AG09319 (cell line): Measurements from ENCODE around the gene KRTAP10-10.

Experiments used
- DNase-seq: peaks from one replicate; pipeline ENCODE4 v3.0.0-alpha.2; 2010; ENCODE audit warnings: low read depth; ENCODE audit errors: extremely low read depth
- TF ChIP-seq, protein P1 (sequence below): IDR thresholded peaks from 2 replicates; pipeline ENCODE4 v1.5.1; 2011; ENCODE audit warnings: low read depth, mild to moderate bottlenecking, inconsistent platforms, low read length, moderate library complexity

The KRTAP10-10 gene

DNA sequence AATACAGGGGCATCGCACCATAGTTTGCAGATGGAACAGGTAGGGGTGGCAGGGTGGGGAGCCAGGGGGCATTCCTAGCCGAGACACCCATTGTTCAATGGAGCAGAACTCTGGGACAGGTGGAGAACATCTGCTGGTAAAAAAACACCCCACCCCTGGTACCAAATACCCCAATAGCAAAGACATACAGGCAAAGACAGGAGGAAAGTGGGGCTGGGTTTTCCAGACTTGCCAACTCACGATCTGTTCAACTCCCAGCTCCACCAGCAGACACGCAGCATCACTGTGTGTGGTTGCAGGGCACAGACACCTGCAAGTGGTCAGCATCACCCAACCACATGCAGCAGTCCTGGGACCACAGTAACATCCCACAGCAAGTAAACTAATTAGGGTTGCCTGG is 25.6 kb upstream of the KRTAP10-10 start:
- DNase-seq = no peak
- TF ChIP-seq, protein P1, sequence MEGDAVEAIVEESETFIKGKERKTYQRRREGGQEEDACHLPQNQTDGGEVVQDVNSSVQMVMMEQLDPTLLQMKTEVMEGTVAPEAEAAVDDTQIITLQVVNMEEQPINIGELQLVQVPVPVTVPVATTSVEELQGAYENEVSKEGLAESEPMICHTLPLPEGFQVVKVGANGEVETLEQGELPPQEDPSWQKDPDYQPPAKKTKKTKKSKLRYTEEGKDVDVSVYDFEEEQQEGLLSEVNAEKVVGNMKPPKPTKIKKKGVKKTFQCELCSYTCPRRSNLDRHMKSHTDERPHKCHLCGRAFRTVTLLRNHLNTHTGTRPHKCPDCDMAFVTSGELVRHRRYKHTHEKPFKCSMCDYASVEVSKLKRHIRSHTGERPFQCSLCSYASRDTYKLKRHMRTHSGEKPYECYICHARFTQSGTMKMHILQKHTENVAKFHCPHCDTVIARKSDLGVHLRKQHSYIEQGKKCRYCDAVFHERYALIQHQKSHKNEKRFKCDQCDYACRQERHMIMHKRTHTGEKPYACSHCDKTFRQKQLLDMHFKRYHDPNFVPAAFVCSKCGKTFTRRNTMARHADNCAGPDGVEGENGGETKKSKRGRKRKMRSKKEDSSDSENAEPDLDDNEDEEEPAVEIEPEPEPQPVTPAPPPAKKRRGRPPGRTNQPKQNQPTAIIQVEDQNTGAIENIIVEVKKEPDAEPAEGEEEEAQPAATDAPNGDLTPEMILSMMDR = no peak

DNA sequence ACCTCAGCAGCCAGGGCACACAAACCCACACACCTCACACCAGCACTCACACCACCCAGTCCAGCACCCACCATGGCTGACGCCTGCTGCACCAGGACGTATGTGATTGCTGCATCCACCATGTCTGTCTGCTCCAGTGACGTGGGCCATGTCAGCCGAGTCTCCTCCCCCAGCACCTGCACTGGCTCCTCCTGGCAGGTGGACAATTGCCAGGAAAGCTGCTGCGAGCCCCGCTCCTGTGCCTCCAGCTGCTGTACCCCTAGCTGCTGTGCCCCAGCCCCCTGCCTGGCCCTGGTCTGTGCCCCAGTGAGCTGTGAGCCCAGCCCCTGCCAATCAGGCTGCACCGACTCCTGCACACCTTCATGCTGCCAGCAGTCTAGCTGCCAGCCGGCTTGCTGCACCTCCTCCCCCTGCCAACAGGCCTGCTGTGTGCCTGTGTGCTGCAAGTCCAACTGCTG is 25.1 kb upstream of the KRTAP10-10 start, which contains the start of gene KRTAP10-8:
Gene KRTAP10-8 (plus strand): TSS at position 51 of the 458 bp plus-strand sequence. CDS start 22 bp downstream, at position 73.
- DNase-seq = no peak
- TF ChIP-seq, protein P1 = no peak

GRCh38 chr21:44612669-44613229 is 24.4 kb upstream of the KRTAP10-10 start:
- DNase-seq = no peak
- TF ChIP-seq, protein P1 = no peak

DNA sequence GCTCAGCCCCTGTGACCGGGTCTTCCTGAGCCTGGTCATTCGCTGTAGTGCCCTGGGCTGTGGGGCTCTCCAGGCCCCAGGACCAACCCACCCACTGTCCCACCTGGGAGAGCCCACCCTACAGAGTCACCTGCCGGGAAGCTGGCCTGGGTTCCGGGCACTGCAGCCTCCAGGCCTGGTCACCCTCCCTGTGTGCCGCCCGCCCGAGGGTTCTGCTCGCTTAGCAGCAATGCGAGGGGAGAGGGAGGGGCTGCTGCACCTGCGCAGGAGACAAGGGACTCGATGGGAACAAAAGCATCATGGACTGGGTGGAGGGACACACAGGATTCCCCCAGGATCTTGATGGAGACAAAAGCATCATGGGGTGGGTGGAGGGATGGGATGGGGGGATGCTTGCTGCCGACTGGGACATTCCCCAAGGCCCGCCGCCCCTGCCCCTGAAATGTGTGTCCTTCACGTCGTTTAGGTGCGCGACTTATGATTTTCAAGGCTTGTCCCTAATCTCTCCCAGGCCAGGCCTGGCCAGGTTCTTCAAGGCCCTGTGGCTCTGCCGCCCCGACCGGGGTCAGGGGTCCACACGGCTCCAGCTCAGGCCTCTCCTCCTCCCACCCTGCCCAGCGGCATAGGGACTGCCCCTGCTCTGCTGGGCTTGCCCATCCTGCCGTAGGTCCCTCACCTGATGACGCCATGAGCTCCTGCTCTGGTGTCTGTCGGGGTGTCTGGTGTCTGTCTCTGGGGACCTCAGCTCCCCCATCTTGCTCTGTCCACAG is 23.6 kb upstream of the KRTAP10-10 start:
- TF ChIP-seq, protein P1 = no peak
- DNase-seq = no peak

- TF ChIP-seq, protein P1 = no peak
Observed at GRCh38 chr21:44614161-44614631, 23.0 kb upstream of the KRTAP10-10 start.

DNA sequence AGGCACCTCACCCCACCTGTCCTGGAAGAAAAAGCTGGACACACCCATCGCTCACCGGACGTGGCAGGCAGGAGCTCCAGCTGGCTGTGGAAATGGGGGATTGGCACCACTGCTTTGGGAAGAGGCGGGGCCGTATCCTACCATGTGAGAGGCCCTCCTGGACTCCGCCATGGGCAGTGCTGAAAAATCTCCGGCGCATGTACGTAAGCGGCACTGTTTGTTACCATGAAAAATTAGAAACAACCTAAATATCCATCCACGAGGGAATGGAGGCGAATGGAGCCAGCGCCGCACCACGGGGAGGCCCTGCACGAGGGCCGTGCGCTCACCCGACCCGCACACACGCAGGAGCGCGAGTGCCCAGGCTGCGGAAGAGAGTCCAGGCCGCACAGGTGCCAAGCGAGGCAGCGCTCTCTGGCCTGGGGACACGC is 22.2 kb upstream of the KRTAP10-10 start:
- DNase-seq = no peak
- TF ChIP-seq, protein P1 = no peak

More at GRCh38 chr21:44614161-44614631, 23.0 kb upstream of the KRTAP10-10 start:
- DNase-seq = no peak

- TF ChIP-seq, protein P1 = no peak
- no peak for DNase-seq
Observed at GRCh38 chr21:44615466-44615865, 21.7 kb upstream of the KRTAP10-10 start.
